AG09319 (cell line): ENCODE results near the gene DPP10.
"Not testable (repeated sequence)": the region's sequence is repeated elsewhere in the genome, so short reads cannot be mapped to it uniquely, and the experiment has no call there.

Experiments used
- DNase-seq: peaks from one replicate; pipeline ENCODE4 v3.0.0-alpha.2; 2010; ENCODE audit warnings: low read depth; ENCODE audit errors: extremely low read depth
- TF ChIP-seq, protein P1 (sequence below): IDR thresholded peaks from 2 replicates; pipeline ENCODE4 v1.5.1; 2011; ENCODE audit warnings: low read depth, mild to moderate bottlenecking, inconsistent platforms, low read length, moderate library complexity

The DPP10 gene

DNA sequence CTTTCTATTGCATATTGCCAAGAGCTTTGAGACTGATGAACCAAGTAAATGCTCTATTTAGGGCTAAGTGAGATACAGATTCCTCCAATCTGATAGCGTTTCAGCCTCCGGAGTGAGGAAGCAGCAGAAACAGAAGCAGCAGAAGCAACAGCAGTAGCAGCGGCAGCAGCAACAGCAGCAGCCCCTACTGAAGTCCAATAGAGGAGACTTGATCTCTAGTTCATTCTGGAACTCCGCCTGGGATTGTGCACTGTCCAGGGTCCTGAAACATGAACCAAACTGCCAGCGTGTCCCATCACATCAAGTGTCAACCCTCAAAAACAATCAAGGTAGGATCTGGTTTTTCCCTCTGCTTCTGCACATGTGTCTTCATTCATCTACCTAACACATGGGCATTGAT lies at the start of gene DPP10:
Gene DPP10, plus strand, starts transcription at position 132 of the 400 bp plus-strand sequence.
- TF ChIP-seq, protein P1, sequence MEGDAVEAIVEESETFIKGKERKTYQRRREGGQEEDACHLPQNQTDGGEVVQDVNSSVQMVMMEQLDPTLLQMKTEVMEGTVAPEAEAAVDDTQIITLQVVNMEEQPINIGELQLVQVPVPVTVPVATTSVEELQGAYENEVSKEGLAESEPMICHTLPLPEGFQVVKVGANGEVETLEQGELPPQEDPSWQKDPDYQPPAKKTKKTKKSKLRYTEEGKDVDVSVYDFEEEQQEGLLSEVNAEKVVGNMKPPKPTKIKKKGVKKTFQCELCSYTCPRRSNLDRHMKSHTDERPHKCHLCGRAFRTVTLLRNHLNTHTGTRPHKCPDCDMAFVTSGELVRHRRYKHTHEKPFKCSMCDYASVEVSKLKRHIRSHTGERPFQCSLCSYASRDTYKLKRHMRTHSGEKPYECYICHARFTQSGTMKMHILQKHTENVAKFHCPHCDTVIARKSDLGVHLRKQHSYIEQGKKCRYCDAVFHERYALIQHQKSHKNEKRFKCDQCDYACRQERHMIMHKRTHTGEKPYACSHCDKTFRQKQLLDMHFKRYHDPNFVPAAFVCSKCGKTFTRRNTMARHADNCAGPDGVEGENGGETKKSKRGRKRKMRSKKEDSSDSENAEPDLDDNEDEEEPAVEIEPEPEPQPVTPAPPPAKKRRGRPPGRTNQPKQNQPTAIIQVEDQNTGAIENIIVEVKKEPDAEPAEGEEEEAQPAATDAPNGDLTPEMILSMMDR = no peak
- DNase-seq = no peak

DNA sequence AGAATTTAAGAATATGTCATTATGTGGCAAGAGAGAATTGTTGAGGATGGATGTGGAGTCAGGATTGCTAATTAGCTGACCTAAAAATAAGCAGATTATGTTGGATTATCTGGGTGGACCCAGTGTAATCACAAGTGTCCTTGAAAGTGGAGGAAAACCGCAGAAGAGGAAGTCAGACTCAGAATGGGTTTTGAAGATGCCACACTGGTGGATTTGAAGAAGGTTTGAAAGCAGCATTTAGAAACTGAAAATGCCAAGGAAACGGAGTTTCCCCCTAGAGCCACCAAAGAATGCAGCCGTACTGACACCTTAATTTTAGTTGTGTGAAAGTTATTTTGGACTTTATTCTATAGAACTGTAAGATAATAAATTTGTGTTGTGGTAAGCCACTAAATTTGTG lies 41.6 kb upstream of the DPP10 start:
- no peak for DNase-seq

DNA sequence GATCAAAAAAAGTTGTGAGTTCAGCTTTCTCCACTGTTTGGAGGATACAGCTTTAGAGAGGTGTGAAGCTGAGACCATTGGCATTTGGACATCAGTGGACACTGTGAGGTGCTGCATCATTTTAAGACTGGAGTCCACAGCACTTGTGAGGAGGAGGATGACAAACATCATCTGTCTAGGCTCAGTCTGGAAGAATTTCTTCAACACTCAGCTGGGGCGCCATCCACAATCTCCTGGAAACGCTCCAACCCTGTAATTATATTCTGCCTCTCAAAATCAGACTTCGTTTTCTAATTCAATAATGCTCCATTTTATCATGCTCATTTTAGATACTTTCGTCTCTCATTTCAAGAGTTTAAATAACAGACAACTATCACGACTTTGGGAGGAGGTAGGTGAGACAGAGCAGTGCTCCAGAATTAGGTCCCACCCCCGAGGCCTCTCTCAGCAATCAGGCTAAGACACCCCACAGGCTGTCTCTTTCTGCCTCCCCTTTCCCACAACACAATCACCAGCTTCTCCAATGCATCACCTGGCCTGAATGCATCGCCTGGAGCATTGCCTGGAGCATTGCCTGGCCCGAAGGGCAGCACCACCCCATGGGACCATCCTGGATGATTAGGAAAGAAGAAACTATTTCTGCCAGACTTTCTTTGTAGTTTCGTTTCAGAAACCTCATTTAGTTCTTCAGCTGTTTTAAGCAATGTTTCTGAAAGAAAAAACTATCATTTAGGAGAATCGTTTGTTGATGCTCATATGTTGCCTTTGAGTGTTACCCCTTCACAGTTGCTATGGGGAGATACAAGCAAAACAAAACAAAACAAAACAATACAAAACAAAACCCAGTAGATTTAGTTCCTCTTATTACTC lies 37.0 kb upstream of the DPP10 start:
- TF ChIP-seq, protein P1 = no peak
- no peak for DNase-seq

More for the DNA sequence above, 41.6 kb upstream of the DPP10 start:
- TF ChIP-seq, protein P1 = no peak

DNA sequence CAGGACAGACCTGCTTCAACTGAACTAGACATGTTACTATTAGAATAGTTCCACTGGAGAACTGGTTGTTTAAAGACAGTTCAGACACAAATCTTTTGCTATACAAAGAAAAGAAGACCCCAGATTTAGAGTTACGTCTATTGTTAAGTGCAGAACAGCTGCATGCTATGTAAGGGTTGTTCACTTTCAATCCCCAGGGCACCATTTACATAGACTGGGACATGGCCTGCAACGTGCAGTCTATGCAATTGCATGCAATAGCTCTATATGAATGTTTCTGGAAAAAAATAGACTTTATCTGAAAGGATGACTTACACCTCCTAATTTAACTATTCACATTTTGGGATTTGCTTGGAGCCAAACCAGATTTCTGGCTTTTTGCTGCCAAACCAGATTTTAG lies 36.1 kb upstream of the DPP10 start:
- TF ChIP-seq, protein P1 = no peak
- DNase-seq = no peak

DNA sequence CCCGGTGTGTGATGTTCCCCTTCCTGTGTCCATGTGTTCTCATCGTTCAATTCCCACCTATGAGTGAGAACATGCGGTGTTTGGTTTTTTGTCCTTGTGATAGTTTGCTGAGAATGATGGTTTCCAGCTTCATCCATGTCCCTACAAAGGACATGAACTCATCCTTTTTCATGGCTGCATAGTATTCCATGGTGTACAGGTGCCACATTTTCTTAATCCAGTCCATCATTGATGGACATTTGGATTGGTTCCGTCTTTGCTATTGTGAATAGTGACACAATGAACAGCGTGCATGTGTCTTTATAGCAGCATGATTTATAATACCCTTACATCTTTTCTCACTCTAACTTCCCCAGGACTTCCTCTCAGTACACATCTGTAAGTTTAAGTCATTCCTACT lies 35.1 kb upstream of the DPP10 start:
- DNase-seq = not testable (repeated sequence)

DNA sequence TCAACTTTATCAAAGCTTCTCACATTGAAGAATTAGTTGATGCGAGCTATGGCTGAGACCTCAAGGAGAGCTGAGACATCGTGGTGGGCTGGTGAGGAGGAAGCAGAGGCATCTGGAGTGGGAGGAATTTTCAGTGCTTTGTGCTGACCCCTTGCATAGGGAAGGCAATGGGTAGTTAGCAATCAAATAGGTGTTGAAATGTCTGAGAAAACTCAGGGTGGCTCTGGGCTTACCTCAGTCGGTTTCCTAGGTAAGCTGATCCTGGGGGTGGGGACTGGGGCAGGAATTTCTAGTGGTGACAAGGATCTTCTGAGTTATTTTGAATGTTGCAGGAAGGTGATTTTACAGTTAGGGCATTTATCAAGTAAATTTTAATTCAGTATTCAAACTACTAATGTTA lies 20.7 kb upstream of the DPP10 start:
- no peak for DNase-seq
- TF ChIP-seq, protein P1 = no peak

DNA sequence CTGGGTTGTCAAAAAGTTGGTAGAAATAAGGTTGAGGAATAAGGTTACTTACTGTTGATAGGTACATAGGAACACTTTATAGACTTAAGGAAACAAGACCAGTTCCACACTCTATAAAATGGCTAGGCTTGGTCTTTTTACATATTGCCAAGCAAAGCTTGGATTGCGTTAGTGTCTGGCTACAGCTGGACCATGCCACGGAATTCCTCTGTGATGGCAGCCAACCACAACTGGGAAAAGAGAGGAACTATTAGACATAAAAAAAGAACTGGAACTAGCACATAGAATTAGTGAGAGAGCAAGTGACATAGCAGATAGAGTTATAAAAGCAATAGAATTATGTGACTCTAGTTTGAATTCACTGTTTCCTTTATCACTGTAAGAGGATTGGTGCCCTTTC lies 17.7 kb upstream of the DPP10 start:
- no peak for DNase-seq
- TF ChIP-seq, protein P1 = no peak

DNA sequence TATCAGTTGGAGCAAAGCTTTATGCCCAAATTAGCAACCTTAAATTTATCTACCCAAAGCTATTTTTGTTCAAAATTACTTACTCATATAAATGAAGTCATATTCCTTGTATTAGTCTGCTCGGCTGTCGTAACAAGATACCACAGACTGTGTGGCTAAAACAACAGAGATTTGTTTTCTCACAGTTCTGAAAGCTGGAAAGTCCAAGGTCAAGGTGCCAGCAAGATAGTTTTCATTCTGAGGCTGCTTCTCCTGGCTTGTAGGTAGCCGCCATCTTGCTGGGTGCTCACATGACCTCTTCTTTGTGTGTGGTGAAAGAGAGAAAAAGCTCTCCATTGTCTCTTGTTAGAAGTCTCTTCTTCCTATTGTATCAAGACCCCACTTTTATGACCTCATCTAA lies 15.7 kb upstream of the DPP10 start:
- DNase-seq = no peak
- TF ChIP-seq, protein P1 = no peak
